HG03175 (cell line): ENCODE measurements around the gene AEBP1.

Experiments used
- ATAC-seq: cut with Tn5 transposase; IDR thresholded peaks from one replicate; pipeline ENCODE4 v1.9.1; 2021; ENCODE audit warnings: mild to moderate bottlenecking, moderate library complexity; ENCODE audit not compliant: unreplicated experiment

Gene AEBP1

GRCh38 chr7:44139311-44140010 lies 35.3 kb downstream of the AEBP1 start:
- ATAC-seq, result no peak

GRCh38 chr7:44140341-44140740 lies 36.2 kb downstream of the AEBP1 start:
- ATAC-seq, result no peak

GRCh38 chr7:44141221-44141850 lies 37.2 kb downstream of the AEBP1 start, which contains the start of gene MYL7:
Gene MYL7, minus strand, starts transcription at chr7:44141332. Its CDS starts 27 bp downstream, at chr7:44141305.
- ATAC-seq, result no peak

- no peak for ATAC-seq
Measured at GRCh38 chr7:44142028-44142427, 37.9 kb downstream of the AEBP1 start.

- ATAC-seq, result no peak
Measured at GRCh38 chr7:44143646-44144250, 39.6 kb downstream of the AEBP1 start.

- no peak for ATAC-seq
Measured at GRCh38 chr7:44144426-44144967, 40.4 kb downstream of the AEBP1 start.

GRCh38 chr7:44144968-44145478 lies 40.9 kb downstream of the AEBP1 start:
- ATAC-seq, result no peak

- no peak for ATAC-seq
Measured at GRCh38 chr7:44145479-44145968, 41.4 kb downstream of the AEBP1 start.

GRCh38 chr7:44145969-44146911 lies 42.1 kb downstream of the AEBP1 start:
- ATAC-seq, result no peak

- ATAC-seq, result no peak
Measured at GRCh38 chr7:44147026-44147991, 43.2 kb downstream of the AEBP1 start.

- no peak for ATAC-seq
Measured at GRCh38 chr7:44148166-44148565, 44.0 kb downstream of the AEBP1 start.

- no peak for ATAC-seq
Measured at GRCh38 chr7:44148961-44149536, 44.9 kb downstream of the AEBP1 start.

GRCh38 chr7:44149571-44150465 lies 45.7 kb downstream of the AEBP1 start:
- ATAC-seq, result no peak

- no peak for ATAC-seq
Measured at GRCh38 chr7:44150466-44150832, 46.3 kb downstream of the AEBP1 start.

- ATAC-seq, result no peak
Measured at GRCh38 chr7:44150966-44151941, 47.1 kb downstream of the AEBP1 start.

GRCh38 chr7:44151956-44152355 lies 47.8 kb downstream of the AEBP1 start:
- ATAC-seq, result no peak
